Endothelial cell of hepatic sinusoid (primary cell): ENCODE data around the gene OR10G2.

Experiments used
- in situ Hi-C: cut with HindIII; loops from 2 replicates; pipeline ENCODE4 v1.10.0; 2017; ENCODE audit warnings: low sequenced_read_pairs

OR10G2 gene

DNA sequence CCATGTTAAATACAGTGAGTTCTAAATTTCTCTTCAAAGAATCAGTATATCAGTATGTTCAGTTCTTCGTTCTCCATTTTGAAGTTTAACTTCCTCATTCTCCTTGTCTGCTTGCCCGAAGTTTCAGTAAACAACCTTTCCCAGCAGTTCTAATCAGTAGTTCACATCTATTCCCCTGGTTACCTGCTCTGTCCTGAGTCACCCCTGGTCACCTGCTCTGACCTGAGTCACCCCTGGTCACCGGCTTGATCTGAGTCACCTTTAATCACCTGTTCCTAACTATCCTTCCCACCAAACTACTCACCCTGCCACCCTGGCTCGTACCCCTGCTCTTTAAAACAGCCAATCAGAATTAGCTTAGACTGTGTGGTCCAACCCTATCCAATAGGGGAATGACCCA is 45.4 kb downstream of the OR10G2 start:
- in situ Hi-C loops = no loop called here
